ENCODE results near the gene GLIS1.

Gene GLIS1

DNA sequence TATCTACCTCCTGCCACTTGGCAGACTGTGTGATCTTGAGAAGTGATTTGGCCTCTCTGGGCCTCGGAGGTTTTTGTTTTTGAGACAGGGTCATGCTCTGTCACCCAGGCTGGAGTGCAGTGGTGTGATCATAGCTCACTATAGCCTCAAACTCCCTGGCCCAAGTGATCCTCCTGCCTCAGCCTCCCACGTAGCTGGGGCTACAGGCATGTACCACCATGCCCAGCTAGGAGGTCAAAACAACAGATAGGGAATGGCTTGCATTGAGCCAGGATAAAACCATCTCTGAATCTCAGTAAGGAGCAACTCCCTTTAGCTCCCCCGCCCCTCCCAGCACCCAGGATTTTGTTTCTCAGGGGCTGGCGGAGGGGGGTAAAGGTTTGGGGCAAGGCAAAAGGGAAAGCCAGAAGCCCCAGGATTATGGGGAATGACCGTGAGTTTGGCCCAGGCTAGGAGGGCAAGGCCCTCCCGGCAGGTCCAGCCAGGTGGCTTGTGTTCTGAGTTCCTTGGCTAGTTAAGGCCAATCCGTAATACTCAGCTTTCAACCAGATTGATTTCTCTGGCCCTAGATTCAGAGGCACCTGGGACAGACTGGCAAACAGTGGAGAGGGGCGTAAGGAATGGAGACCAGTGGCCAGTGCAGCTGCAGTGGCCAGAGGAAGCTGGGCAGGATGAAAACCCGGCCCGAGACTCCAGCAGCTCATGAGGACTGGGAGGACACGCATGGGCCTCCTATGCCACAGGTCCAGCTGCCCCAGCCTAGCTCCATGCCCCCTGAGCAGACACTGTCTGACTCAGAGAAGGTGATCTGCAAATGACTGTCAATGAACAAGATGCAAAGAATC, 149.7 kb downstream of the GLIS1 start:
- no peak for DNase-seq

DNA sequence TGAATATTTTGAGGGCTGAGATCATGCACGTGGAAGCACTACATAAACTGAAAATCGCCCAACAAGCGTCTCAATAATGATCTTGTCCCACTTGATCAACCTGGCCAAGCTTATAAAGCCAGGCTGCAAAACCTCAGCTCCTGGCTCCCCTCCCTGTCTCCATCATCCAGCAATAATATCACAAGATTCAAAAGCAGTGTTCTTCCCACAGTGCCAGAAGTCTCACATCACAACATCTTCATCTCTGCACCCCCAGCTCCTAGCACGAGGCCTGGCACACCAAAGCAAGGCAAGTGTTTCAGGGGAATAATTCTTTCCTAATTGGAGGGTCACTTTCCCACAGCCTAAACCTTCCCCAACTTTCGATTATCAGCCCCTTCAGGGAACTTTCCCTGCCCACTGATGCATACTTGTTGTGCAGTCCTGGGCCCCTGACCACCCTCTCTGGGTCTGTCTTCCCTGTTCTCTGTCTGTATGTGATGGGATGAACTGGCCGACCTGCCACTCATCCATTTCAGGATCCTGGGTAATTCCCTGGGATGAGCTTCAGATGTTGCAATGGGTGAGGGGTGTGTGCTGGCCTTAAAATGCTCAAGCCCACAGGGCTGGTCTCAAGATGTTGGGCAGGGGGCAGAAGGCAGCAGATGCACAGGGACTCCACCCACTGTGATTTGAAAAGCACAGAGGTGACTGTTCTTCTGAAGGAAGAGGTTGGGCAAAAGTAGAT, 150.7 kb downstream of the GLIS1 start:
- DNase-seq: no peak

DNA sequence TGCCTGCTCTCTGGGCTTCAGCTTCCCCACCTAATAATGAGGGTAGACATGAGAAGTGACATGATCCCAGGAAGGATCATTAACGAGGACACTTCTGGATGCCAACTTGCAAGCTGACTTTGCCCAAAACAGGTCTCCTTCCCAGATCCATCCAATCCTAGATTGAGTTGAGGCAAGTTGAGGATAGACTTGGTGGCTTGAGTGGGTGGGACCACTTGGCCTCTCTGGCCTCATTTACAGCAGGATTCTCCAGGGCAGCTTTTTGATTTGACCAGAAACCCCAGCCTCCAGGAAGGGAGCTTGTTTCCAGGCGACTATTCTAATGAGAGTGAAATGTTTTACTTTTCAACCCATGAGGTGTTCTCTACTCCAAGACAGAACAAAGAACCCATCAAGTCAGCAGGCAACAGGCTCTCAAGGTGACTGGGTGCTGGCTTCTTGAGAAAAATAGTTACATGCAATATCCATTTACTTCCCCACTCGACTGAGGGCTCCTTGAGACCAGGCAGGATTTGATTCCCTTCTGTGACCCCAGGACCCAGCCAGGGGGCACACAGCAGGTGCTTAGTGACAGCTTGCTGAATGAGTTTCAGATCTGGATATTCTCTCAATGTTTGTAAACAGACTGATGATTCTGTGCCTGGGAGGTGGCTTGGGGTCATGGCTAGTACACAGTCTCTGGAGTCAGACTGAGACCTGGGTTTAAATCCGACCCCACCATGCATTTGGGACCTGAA, 151.5 kb downstream of the GLIS1 start:
- DNase-seq: no peak

DNA sequence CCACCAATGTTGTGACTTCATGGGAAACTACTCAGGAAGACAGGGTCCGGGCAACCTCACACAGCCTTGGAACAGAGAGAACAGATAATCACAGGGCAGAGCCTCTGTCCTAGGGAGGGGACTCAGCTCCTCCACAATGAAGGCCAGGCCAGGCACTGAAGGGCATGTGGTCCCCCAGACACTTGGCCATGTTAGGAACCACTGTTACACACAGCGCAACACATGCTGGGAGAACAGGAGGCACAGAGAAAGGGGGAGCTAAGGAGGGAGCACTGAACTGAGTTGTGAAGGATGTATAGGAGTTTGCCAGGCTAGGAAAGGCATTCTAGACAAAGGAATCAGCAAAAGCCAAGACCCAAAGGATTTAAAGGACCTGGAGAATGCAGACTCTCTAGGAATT, 152.2 kb downstream of the GLIS1 start:
- DNase-seq: no peak

DNA sequence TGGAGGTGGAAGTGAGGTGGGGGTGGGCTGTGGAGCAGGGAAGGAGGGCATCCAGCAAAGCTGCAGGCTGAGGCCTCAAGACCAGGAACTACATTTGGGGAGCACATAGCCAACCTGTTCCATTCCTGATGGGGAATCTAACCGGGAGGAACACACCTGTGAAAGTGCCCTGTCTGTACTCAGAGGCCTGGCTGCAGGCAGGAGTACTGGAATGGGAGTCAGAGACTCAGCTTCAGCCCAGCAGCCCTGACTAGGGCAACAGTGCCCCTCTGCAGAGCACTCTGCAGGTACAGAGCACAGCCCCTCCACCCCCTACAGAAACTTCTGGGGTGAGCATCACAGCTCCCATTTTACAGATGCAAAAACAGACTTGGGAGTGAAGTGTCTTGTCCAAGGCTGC, 153.4 kb downstream of the GLIS1 start:
- DNase-seq: no peak

DNA sequence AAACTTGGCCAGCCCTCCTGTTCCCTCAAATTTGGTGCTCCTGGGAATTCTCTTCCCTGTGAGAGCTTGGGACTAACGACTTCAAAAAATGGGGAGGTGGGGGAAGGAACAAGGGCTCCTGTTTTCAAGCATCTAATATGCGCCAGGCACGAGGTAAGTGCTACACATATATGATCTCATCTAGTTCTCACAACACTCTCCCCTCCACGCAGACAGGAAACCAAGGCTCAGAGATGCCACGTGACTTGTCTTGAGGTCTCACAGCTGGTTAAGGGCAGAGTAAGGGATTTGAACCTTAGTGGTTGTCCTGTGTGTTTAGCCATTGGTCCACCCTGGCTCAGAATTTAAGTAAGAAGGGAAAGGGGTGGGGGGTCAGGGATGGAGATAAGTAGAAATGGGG, 153.8 kb downstream of the GLIS1 start:
- no peak for DNase-seq

DNA sequence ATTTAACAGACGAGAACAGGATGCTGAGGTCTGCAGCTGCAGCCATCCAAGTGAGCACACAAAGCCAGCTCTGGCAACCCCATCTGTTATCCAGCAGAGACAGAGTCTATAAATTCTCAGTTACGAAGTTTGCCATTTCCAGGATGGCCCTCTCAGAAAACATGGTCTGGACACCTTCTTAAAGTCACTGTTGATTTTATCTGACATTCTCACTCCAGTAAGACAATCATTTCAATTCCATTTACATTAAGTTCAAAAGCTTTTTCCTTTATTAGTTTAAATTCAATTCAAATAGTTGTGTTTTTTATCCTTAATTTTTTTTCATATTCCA, 154.2 kb downstream of the GLIS1 start:
- no peak for DNase-seq

DNA sequence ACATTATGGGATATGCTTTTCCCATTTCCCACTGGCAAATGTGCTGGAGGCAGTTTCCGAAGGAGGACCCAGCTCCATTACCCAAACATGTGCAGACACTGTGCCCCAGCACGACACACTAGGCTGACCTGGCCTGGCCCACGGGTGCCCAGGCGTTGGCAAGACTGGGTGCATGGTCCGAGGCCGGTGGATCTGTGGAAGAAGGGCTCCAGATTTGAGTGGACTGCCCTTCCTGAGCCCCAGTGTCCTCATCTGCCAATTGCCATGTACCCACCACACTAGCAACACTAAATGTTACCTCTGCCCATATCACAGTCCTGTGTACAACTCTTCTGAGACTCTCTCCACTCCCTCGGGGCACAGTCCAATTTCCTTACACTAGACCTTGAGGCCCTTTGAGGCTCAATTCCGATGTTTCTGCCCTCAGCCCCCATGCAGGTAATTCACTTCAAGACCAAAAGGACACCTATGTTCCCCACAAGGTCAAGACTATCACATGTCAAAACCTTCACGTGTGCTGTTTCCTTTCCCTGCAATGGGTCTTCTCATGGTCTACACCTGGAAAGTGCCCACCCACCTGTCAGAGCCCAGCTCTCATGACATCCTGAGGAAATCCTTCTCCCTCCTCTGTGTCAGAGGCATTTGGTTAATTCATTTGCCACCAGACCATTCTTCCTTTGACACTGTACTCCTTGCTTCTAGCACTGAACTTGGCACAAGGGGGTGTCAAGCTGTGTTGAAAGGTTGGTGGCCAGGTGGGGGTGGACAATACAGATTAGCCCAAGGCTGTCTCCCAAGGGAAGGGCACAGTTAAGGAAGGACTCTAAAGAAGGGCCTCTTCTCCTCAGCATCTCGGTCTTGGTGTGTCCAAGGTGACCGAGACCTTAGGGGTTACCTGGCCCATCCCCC, 154.8 kb downstream of the GLIS1 start:
- no peak for DNase-seq

DNA sequence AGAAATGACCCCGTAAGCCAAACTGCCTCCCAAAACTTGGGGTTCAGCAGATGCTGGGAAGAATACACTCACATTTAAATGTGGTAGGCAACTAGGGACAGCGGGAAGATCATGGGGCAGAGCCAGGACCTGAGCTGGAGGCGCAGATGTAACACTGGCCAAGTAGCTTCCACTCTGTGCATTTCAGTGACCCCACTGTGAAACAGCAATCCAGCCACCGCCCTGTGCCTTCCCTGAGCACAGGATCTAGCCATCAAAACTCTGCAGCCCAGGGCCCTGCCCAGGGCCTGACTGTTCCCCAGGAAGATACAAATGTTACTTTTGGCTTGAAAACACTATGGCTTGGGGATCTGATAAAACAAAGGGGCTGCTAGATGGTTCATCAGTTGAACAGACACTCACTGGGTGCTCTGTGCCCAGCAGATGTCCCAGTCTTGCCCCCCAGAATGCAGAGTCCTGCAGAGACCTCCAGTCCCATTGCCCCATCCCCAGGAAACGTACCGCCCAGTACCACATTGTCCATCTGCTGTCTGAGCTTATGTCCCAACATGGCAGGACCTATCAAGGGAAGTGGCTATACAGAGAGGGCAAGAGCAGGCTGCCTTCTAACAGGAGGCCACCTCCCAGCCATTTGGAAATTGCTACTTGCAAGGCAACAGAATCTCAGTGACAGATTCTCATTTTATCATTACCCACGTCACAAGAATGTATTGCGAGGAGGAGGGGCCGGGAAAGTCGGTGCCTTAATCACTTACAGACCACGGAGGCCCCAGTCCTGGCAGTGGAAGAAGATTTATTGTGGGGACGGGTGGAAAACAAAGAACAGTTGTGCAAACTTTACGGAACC, 155.7 kb downstream of the GLIS1 start:
- DNase-seq: no peak

DNA sequence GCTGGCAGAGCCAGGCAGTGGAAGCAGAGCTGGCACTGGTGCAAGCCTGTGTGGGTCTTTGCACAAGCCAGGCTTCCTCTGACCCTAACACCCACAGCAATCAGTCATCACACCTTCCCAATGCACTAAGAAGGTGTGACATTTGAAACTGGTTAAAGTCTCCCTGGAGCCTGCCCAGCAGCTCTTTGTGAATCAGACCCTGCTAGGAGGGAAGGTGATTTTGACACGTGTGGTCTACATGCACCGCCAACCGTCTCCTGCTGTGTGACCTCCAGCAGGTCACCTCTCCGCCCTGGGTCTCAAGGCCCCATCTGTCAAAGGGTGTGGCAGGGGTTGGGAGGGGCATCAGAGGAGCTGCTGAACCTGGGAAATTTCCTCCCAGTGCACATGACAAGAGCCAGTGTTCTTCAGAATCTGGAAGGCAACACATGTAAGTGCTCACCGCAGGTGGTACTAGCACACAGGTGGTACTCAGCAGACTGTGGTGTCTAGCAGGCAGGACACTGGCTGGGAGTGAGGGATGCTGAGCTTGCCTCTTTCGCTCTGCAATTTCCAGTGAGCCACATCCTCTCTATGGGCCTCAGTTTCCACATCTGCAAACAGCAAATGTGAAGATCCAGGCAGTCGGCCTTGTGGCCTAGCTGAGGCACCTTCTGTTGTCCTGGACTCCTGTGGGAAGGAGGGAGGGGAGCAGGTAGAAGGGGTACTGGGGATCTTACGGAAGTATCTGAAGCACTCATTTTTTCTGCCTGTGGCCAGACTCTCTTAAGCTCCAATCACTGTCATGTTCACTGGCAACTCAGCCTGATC, 156.5 kb downstream of the GLIS1 start:
- no peak for DNase-seq

DNA sequence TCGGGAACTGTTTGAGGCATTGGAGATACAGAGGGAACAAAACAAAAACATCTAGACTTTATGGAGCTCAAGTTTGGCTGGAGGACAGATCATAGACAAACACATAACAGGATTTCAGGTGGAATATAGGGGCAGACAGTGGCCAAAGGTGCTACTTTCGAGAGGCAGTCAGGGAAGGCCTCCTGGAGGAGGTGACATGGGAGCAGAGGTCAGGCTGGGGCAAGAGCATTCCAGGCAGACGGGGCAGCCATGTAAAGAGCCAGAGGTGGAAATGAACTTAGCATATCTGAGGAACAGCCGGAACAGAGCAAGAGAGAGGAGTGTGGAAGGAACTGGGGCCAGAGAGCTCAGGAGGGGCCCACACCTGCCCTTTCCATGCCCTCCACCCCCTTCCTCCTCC, 157.5 kb downstream of the GLIS1 start:
- DNase-seq: no peak

DNA sequence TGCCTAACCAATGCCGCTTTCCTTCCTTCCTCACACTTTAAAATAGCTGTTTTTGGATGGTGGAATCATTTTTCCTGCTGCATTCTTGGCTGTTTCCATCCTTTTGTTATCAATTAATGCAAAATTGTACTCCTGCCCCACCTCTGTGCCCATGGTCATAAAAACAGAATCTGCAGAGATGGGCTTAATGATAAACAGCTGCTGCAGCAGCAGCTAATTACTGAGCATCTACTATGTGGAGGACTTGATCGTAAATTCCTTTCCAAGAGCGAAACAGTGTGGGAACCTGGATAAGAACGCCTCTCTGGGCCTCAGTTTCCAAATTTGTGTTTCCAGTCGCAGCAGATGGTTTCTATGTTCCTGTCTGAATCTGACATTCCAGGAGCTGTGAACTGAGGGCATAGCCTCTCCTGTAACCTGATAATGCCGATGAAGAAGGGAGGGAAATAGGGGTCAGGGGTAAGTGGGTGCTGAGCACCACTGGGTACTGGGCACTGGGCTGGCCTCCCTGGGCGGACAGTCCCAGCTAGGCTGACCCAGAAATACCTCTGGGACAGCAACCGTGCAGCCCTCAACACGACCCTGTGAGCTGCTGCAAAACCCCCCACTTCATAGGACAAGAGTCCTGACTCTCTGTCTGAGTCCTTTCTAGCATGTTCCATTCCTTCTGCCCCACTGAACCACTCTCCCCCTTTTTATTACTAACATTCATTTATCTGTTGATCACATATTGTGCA, 158.1 kb downstream of the GLIS1 start:
- DNase-seq: no peak

DNA sequence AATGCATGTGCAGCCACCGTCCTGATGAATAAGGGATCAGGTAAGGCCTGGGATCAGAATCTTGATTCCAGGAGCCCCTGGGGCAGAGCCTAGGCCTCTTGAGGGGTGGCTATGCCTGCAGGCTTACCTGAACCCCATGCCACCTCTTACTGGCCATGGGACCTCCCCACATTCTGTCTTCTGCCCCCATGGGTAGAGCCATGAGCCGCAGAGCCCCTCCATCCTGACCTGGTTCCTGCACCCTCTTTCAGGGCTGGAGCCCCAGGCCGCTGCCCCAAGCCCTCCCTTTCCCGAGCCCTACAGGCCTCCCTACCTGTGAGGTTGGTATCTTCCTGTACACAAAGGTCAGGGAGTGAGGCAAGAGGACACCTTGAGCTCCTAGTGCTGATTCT, 159.0 kb downstream of the GLIS1 start:
- DNase-seq: no peak

DNA sequence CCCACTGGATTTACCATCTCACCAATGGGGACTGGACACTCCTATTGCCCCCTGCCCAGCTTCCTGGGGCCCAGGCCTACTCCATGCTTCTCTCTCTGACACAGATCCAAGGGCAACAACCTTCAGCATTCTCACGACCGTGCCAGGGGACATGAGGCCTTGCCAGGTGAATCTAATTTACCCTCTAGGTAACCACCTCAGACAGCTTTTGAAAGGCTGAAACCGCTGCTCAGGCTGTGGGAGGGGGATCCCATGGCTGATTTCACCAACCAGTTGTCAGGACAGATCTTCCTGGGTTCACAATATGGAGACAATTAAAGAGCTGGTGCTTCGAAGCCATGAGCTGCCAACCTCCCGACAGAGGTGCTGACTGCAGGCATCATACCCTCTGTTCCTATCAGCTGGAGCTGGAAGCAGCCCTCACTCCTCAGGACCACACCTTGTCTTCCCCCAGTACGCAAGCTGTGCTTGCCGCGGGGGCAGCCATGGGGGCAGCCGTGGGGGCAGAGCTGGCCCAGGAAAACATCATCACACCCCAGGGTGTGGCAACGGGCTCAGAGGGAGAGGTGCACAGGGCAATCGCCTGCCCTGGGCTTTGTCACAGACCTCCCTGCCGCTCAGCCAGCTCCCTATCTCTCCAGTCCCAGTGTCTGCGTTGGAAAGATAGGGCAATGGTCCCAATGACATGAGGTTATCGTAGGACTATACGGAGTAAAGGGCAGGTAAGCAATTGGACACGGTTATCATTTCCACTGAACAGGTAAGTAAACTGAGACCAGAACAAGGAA, 159.5 kb downstream of the GLIS1 start:
- DNase-seq: no peak

DNA sequence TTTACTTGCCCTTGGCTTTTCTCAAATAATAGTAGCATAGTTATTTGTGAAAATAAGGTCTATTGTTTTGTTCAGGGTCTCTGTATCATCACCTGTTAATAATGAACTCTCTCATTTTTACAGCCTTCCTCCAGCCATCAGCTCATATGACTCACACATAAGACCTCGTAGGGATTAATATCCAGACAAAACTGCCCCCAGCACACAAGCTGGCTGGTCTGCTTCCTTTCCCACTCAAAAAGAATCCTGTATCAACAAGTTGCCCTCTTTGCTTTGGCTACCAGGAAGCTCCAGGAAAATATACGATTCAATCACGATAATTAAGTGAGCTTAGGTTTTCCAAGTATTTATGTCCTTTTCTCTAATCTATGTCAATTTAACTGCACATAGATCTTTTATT, 160.6 kb downstream of the GLIS1 start:
- no peak for DNase-seq

DNA sequence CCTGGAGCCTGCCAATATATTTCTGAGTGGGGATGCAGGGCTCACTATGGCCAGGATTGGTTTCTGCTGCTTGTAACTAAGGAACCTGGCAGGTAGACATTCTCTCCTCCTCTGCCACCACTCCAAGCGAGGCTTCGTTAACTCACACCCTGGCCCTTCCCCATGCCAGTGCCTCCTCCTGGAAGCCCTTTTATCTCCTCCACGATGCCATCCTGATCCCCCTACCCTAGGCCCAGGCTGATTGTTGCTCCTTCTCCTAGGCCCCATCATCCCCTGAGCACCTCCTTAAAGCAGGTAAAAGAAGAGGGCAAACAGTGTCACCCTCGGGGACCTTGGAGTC, 161.2 kb downstream of the GLIS1 start:
- DNase-seq: no peak

DNA sequence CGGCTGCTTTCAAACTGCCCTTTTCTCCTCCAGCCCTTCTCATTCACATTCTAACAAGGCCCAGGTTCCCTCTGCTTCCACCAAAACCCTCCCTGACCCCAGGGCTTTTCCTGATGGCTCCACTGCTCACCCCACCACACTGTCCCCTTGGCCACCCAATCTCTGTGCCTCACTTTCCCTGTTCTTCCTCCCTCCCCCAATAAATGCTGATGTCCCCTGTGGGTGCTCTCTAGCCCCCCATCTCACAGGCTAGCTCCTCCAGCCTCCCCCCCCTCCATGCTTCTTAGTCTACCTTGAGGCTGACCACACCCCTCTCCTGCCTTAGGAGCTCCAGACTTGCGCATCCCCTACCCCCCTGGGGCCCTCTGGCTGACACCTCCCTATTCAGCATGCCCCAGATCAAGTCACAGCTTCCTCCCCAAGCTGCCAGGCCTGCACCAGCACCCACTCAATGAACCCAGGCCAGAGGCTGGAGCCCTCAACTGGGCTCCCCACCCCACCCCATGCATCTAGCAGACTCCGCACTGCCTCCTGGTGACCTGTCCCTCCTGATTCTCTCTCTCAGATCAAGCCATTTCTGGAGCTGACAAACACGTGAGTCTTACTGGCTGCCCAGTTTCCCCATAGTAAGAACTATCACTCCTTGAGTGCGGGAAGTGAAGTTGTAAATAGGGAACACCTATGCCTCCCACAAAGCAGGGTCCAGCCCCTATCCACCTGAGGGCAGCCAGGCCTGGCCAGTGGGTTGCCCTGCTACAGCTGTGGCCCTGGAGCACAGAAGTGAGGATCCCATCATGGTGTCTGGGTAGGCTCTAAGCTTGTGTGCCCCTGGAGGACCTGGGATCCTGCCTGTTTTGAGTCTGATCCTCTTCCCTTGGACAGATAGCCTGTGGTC, 161.9 kb downstream of the GLIS1 start:
- DNase-seq: no peak

DNA sequence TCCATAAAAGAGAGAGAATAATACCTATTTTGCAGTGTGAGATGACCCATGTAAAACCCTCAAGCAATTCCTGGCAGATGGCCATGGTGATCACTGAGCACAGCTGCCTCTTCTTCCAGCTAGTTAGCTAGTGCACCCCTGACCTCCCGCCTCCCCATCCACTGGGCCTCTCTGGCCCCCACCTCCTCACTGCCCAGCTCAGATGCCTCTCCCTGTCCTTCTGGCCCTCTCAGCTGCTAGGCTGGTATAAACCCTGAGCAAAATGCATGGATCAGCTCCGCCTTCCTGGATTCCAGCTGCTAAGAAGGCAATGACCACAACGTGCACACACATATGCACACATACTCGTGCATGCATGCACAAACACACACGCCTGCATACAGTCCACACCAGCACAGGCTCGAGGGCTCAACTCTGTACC, 162.6 kb downstream of the GLIS1 start:
- no peak for DNase-seq

DNA sequence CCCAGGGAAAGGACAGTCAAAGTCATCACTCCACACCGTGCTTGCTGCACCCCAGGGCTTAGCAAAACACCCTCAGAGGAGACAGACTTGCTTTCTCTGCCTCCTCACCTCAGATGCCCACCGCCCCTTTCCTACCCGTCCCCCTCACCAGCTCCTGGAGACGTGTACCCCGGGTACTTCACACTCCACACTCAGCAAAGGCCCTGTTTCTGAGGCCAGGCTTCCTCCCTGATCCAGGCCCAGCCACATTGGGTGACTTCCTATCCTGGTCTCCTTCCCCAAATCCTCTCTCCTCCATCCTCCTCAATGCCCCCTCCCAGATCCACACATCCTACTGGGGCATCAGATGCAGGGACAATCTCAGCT, 163.0 kb downstream of the GLIS1 start:
- no peak for DNase-seq

Data from NCI-H446 treated with DMSO at 0.1 percent for 48 hours (cell line).